NCI-H2196 (cell line): Measurements from ENCODE around the gene ELMO1.

Experiments used
- DNase-seq: peaks from one replicate; lab custom pipeline; 2025; ENCODE audit not compliant: unreplicated experiment; lab: John Stamatoyannopoulos, UW

The ELMO1 gene, protein sequence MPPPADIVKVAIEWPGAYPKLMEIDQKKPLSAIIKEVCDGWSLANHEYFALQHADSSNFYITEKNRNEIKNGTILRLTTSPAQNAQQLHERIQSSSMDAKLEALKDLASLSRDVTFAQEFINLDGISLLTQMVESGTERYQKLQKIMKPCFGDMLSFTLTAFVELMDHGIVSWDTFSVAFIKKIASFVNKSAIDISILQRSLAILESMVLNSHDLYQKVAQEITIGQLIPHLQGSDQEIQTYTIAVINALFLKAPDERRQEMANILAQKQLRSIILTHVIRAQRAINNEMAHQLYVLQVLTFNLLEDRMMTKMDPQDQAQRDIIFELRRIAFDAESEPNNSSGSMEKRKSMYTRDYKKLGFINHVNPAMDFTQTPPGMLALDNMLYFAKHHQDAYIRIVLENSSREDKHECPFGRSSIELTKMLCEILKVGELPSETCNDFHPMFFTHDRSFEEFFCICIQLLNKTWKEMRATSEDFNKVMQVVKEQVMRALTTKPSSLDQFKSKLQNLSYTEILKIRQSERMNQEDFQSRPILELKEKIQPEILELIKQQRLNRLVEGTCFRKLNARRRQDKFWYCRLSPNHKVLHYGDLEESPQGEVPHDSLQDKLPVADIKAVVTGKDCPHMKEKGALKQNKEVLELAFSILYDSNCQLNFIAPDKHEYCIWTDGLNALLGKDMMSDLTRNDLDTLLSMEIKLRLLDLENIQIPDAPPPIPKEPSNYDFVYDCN

DNA sequence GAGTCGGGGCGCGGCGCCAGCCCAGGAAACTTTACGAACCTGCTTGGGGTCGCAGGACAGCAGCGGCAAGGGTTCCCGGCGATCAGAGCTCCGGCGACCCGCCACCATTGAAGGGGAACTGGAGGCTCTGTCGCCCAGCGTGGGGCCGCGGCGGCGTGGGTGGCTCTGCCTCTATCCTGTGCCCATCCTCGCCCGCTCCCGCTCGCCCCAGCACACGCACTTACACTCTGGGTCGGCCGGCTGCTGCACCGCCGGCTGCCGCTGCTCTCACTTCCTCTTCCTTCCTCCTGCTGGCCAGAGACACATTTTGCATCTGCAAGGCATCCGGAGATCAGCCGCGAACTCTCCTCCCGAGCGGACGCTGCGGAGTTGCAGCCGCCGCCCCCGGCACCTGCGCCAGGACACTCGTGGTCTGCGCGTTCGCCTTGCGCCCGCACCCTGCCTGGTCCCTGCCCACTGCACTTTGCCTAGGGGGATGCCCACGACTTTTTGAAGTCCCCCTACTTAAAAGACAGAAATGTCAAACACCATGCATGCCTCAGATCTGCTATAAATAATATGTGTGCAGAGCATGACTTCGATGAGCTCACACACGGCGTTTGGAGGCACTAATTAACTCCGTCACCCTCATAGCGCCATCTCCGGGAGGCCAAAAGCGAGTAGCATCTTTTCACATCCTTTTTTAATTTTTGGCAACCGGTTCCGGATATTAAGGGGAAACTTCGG lies at the start of gene ELMO1:
TSS of gene ELMO1 (minus strand) at position 229 of the 726 bp plus-strand sequence. CDS start 106,174 bp downstream, outside the sequence.
- no peak for DNase-seq

DNA sequence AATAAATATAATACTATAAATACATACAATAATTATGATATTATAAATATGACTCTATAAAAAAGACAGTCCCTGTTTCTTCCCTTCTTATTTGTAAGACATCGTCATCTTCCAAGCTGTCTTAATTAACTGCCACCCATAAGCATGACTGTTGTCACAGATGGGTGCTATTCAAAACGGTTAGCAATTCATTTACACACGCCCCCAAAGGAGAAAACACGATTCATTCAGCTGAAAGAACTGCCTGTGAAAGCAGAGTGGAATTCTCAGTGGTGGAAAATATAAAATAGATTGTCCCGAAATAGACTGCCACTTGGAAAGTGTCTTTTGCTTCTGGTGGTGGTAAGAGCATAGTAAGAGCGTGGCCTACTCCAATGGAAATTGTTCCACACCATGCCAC lies 48.9 kb upstream of the ELMO1 start:
- no peak for DNase-seq

DNA sequence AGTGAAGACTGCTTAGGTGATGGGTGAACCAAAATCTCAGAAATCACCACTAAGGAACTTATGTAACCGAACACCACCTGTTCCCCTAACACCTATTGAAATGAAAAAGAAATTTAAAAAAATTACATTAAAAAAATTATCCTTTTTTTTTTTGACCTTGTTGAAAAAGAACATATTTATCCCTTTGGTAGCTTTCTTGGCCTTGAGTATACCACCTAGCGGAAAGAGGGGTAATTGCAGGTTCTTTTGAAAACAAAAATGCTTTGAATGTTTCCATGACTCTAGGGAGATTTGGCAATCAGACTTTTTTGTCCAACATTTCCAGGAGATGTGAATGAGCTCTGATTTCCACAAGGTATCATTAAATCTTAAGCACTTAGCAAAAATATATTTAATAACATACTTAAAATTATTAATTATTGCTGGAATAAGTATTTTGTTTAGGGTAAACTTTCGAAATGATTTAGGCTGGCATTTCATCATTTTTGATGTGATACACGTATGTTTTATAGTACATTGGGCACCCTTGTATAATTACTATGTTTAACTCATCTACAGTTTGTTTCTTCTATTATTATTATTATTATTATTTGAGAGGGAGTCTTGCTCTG lies 47.0 kb upstream of the ELMO1 start:
- no peak for DNase-seq

DNA sequence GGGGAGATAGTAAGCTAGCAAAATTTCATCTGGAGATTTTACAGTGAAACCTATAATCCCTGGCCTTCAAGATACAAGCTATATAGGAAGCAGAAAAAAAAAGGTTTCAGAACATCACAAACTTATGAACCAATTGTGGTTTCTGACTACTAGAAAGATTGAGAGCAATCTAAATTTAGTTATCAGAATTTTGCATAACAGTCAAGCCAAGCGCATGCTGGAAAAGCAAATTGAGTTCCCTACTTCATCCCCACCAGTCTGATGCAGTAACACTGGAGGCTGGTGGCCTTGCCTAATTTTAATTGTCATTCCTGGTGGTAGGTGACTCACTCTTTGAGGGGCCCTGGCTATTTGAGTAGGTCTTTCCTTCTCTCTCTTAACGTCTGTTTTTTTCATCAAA lies 46.3 kb upstream of the ELMO1 start:
- no peak for DNase-seq

DNA sequence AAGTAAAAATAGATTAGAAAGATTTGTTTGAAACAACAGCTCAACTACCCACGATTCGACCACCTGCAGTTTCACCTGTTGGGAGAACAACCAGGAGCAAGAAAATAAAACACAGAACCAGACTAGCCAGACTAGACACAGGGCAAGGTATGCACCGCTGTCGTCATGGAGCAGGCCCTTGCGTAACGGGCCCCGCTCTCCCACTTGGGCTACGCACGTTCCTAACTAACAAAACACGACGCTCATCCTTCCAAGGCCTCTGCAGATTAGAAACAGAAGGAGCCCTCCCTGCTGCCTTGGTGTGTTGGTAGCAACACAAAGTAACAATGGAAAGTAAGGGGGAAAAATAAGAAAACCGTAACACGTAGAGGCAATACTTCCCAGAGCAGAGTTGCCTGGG lies 45.1 kb upstream of the ELMO1 start:
- DNase-seq, result no peak

DNA sequence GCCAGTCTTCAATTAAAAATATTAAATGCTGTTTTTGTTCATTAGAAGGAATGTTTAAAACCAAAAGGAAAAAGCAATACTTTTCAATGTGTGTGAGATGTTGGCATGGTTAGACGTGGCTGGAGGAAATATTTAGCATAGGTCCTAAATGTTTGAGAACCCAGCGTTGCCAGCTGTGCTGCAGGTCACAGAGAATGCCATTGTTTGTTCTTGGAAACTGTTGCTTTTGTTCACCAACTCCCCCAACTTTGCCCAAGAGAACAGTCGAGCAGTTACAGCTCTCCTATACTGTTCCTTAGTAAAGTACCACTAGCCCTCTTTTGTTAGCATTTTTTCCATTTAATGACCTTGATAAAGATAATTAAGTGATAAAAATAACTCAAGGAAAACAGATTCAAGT lies 44.5 kb upstream of the ELMO1 start:
- no peak for DNase-seq

DNA sequence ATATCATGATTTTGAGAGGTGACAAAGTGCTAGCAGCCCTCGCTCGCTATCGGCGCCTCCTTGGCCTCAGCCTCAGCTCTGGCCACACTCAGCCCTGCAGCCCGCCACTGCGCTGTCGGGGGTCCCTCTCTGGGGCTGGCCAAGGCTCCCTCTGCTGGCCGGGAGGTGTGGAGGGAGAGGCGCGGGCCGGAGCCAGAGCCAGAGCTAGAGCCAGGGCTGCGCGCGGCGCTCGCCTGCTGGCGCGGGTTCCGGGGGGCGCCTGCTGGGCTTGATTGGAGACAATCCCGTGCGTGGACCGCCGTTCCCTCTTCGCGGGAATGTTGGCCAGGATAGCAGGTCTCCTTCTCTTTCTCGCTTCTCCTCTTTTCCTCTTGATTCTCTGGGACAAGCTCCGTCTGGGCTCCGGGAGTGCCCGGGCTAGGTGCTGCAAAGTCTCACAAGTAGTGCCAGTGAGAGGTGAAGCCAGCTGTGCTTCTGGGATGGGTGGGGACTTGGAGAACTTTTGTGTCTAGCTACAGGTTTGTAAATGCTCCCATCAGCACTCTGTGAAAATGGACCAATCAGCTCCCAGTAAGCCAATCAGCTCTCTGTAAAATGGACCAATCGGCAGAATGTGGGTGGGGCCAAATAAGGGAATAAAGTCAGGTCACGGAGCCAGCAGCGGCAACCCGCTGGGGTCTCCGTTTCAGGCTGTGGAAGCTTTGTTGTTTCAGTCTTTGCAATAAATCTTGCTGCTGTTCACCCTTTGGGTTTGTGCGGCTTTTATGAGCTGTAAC lies 43.4 kb upstream of the ELMO1 start:
- DNase-seq, result no peak

DNA sequence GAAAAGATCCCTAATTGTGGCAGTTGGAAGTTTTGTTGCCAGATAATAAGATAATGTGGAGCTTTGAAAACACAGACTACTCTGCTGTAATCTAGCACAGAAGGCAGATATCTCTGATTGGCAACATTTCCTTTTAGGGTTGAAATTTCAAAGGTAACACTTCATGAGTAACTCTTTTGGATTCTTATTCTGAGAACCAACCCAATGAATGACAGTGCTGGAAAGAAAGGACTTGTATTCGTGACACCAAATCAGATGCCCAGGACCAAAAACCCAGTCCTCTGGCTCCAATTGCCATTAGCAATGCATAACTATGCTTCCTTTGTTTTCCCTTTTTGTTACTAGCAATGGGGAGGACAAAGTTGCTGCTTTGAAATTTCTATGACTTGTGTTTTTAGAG lies 41.0 kb upstream of the ELMO1 start:
- no peak for DNase-seq

DNA sequence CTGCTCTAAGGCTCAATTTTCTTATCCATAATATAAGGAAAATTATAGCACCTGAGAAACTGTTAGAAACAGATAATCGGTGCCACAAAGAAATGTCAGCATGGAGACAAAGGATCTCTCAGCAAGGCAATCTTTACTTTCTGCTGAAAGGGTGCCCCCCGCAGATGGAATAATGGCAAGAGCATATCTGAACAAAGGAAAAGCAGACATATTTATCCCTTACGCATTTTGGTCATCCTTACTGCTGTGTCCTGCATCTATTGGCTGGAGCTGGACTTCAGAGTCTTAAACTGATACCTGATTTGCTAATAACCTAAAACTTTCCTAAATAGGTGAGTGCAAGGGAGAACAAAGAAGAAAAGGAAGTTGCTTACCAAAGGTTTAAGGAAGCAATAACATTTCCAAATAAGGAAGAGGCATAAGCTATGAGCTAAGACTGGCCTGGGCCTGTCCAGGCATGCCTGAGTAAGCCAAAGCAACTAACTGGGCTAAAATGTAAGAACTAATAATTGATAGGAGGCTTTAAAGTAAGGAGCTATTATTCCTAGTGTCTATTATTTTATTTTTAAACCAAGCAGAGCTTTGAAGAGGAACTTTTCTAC lies 39.6 kb upstream of the ELMO1 start:
- no peak for DNase-seq

DNA sequence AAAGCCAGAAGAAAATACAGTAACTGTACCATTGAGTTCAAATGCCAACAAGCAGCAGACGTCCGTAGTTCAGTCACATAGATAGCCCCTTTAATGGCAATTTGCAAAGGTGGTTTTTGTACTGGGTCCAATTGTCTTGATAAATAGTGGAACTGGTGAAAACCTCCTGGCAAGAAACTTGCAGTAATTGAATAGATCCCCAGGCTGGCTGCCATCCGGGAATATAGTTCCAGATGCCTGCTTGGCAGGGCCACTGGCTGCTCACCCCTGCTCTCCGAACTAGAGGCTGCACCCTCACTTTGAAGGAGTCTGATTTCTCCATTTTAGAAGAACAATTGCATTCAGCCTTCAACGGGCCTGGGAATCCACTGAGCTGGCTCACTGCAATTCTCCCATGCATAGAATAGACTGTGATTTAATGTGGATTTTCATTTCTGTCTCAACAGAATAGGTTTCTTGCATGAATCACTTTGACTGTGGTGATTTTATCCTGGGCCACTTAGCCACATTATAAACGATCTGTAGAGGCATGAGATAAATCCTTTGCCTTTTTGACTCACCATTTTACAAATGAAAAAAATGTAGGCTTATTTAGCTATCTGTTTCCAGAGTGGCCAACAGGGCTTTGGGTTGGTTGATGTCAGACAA lies 35.9 kb upstream of the ELMO1 start:
- DNase-seq, result no peak

DNA sequence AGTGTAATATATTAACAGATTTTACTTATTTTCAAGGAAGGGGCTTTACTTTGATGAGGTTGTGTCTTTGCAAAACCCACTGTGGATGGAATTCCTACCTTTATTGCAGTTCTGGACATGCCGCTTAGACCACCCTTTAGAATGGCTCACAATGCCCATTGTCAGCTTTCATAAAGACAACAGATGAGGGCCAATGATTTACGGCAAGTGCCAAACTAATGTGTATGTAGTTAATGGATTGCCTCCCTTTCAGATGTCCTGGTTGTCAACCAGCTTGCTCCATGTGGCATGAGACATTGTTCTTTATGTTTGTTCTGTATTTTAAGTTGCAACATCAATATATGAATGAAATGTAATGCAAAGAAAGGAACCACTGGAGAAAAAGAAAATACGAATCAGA lies 35.0 kb upstream of the ELMO1 start:
- no peak for DNase-seq

DNA sequence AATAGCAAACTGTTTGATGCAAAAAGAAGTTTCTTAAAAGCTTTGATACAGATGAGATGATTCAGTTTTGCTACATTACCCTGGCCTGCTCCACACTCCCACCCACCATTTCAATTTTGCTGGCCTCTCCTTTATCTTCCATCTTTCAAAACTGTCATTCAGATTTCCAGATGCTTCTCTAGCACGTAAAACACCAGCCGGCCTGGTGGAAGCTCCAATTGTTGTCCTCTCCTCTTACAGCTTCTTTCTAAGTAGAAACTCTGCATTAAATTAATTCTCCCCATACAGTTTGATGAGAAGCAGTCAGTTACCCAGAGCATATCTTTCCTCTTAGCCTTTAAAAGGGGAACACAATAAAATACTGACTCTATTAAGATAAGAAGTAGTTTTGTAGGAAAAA lies 34.3 kb upstream of the ELMO1 start:
- DNase-seq, result no peak

DNA sequence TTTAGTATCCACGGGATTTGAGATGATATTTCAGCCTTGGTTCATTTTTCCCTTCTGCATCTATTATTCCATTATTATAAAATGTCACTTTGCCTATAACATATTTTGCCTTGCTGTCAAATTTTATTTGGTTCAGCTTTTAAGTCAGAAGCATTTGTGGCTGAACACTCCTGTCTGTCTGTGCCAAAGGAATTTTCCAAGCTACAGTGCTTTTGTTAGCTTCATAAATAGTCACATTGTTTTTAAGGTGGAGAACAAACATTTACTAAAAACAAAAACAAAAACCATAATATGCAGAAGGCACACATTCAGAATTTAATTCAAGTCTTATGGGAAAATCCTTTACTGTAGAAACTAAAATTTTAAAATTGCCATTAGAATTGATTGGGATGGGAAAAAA lies 33.8 kb upstream of the ELMO1 start:
- no peak for DNase-seq

DNA sequence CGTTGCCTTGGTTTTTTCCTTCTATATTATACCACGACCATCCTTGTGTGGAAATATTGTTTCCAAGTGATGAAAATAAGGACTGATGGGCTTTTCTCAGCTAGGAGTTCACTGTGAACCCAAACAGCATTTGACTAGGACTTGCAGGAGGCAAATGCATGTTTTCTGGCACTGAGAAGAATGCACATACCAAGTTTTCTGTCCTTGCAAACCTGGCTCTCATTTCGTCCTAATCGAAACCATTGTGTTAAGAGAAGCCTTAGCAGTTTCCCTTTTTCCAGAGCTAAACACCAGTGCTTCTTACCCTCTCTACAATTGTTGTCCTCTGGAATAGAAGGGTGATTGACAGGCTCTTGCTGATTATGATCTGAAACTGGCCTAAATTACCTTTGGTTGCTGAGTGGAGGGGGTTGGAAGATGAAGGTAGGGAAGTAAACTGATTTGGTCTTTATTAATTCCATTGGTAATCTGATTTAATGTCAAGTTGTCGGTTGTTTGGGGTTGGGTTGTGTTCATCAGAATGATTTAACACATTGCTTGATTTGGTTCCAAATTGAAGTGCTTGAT lies 33.1 kb upstream of the ELMO1 start:
- no peak for DNase-seq

DNA sequence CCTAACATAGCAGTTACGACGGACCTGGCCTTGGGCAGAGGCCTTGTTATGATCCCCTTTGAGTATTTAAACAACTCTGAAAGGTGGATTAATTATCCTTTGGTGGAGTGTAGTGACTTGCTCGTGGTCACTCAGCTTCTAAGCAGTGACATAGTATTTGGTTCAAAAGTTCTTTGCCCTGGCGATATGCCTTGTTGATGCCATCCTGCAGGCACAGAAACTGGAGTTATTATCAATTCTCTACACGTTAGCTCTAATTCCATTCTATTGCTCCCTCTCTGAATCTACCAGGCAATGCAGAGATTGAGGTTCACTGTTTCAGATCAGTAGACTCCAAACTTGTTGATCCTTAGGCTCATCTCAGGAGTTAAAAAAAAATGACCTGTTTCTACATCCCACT lies 32.5 kb upstream of the ELMO1 start:
- DNase-seq, result no peak

DNA sequence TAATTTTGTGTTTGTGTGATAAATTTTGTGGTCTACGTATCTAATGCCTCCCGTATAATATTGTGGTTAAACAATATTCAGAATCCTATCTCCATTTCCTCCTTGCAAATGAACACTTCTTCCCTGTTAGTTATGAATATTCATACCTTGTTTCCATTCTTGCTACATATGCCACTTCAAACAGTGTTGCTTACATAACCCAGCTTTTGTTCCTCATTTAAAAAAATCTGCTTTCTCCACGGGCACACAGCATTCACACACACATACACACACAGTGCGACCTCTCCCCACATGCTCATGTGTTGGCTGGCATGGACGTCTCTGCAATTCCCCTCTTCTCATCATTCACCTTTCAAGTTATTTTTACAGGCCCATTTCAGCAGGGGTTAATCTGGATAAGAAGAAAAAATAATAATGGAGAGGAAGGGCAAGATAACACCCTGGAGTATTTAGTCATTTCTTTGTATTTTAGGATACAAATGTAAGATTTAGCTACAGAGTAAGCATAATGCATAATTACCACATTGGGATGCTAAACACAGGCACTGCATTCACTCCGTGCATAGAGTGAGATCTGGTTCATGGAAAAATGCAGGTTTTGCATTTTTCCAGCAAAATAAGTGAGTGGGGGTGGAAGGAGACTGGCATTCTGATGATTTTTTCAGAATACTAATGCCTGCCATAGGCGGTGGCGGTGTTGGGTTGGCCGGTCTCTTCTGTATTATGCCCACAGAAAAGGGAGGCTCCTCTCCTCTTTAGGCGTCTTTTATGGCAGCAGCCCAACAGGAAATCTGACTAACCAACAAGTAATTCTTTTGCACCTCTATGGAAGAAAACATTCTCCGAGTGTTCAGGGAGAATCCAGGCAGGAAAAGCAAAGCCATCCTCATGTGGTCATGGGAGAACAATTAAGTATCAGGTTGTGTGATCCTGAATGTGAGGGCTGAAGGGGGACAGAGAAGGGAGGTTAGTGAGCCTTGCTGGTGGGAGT lies 31.7 kb upstream of the ELMO1 start:
- no peak for DNase-seq

DNA sequence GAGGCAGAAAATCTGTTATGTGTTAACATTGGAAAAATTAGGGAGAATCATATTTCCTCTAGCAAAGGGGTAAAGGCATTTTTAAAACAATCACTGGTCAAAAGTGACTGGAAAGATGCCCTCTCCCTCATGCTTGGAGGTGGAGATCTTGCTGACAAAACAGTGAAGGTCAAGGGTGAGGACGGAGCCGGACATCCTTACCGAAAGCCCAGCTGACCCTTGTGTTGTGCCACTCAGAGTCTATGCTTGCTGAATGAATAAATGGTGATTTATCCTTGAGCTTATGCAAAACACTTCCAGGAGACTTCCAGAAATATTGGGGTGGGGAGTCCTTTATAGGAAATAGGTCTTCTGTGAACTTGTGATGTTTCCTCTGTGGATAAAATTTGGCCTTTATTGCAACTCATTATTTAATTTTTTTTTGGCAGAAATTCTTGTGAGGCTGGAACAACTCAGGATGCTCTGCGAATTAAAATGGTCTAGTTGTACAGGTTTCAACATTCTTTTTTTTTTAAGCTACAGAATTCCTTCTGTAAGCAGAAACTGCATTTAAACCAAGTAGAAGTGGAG lies 28.3 kb upstream of the ELMO1 start:
- no peak for DNase-seq

DNA sequence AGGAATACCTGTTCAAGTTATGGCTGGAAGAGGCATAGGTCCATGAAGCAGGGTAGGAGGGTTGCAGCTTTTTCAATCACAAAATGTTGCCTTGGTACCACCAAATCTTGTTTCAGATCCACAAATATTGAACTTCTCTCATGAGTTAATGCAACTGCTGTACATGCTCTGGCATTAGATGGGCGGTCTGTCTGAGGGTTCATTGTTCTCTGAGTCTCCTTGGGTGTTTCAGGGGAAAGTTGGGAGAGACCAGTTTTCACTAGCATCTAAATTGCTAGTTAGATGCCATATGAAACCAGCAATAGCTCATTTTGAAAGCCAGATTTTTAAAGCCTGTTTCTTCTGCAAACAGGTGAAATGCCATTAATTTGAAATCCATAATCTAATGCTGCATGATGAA lies 27.8 kb upstream of the ELMO1 start:
- DNase-seq, result no peak
